ENCODE measurements around the gene DAZAP2. TPM values are rescaled to one million over a fixed set of nuclear protein-coding genes. Genes with fewer than 3 reads are reported as not detected.
"Not testable (repeated sequence)": the region's sequence is repeated elsewhere in the genome, so short reads cannot be mapped to it uniquely, and the experiment has no call there.

DAZAP2 gene
- total RNA-seq, 2 donors from 2014 or later = 208 to 344 TPM

DNA sequence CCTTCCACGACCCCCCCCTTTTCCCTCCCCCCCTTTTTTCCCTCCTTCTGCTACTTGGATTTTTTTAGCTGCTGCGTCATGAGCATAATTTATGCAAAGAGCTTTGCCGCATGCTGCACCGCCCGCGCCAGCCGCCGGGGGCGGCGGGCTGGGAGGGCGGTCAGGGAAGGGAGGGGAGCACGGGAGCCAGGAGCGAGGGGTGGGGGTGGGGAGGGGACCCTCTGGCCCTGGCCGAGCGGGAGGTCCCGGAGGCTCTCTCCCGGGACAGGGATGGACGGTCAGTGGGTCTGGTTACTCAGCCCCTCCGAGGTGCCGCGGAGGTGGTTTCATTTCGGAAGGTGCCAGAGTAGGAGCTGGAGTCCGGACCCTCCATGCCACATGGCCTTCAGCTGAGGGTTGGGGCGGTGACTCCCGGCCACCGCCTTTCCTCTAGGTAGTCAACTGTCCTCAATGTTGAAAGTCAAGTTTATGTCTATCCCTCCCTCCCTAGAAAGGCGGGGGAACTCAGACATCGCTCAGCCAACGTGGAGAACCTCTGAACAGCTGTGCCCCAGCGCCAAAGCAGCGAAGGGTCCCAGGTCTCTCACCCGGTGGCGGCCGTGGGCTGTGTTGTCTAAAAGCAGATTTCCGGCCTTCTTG, 20.5 kb upstream of the DAZAP2 start, which contains the start of gene POU6F1:
Gene POU6F1 (minus strand): TSS at position 95 of the 639 bp plus-strand sequence. CDS start 11,226 bp downstream, outside the sequence.
- Histone ChIP-seq H3K27me3 (replicated peaks; ENCODE audit: insufficient read depth) (no peaks in the 10 kb centered on the region), H3K36me3 (no peaks in the 10 kb centered on the region), H3K4me3 (peak within 1 kb of the TSS; percentile 97), H3K4me1 (ENCODE audit: control insufficient read depth in 1 of 2, low read depth in 2 of 2) (peaks cover 15 to 24% of the 10 kb centered on the region in 2 donors), H3K27ac (peak within 1 kb of the TSS; percentile 93 to 99), H3K9me3 (no peaks in the 10 kb centered on the region)
- DNase-seq (ENCODE audit: low spot score) (no peak), ATAC-seq (ENCODE audit: insufficient number of reproducible peaks, low FRiP score, low read depth) (peak; percentile 88)
- TF ChIP-seq, protein P1, sequence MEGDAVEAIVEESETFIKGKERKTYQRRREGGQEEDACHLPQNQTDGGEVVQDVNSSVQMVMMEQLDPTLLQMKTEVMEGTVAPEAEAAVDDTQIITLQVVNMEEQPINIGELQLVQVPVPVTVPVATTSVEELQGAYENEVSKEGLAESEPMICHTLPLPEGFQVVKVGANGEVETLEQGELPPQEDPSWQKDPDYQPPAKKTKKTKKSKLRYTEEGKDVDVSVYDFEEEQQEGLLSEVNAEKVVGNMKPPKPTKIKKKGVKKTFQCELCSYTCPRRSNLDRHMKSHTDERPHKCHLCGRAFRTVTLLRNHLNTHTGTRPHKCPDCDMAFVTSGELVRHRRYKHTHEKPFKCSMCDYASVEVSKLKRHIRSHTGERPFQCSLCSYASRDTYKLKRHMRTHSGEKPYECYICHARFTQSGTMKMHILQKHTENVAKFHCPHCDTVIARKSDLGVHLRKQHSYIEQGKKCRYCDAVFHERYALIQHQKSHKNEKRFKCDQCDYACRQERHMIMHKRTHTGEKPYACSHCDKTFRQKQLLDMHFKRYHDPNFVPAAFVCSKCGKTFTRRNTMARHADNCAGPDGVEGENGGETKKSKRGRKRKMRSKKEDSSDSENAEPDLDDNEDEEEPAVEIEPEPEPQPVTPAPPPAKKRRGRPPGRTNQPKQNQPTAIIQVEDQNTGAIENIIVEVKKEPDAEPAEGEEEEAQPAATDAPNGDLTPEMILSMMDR (IDR thresholded peaks at IDR 0.05) = peak; percentile 83

DNA sequence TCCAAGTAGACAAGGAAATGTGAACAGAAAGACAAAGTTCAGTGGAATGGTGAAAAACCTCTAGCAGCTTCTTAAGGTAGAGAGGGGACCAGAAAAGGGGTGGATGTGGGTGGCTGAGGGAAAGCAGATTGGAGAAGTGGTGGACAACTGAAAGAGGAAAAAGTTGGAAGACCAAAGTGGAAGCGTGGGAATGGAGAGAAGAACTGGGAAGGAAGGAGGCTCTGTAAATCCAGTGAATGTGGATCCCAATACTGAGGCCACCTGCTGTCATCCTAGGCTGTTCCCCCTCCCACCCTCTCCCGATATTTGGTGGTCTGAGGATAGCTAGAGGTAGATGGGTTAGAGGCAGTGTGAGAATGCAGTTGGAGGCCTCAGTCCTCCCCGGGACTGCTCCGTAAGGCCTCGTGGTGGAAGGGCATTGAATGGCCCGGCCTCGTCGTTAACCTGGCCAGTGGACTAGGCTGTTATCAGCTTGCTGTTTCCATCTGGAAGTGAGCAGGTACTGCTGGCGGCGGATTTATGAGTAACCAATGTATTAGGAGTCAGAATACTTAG, 19.9 kb upstream of the DAZAP2 start:
- ATAC-seq (ENCODE audit: insufficient number of reproducible peaks, low FRiP score, low read depth) (no peak), DNase-seq (ENCODE audit: low spot score) (no peak)
- H3K27me3 ChIP-seq (replicated peaks; ENCODE audit: insufficient read depth) = no peaks in the 10 kb centered on the region
- peak overlapping the region; percentile 93 to 99 for H3K27ac ChIP-seq
- H3K4me1 ChIP-seq (ENCODE audit: control insufficient read depth in 1 of 2, low read depth in 2 of 2) = peaks cover 15 to 24% of the 10 kb centered on the region in 2 donors
- H3K9me3 ChIP-seq = no peaks in the 10 kb centered on the region
- TF ChIP-seq, protein P1 (IDR thresholded peaks at IDR 0.05) = no peak
- peak overlapping the region; percentile 97 for H3K4me3 ChIP-seq
- H3K36me3 ChIP-seq = no peaks in the 10 kb centered on the region

DNA sequence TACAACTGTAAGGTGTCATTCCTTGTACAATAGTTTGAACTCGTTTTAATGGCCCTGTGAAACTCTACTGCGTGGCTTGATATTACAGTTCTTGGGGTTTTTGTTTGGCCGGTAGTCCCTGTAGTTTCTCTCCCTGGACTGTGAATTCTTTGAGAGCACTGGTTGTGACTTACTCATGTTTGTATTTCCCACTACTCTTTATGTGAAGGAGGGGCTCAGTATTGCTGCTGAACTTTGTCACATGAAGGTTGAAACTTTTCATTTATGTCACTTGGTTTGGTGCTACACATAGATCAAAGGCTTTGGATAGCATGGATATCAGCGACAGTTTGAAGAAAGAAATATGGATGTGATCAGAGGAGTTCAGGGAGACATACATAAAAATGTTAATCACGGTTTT, 19.3 kb upstream of the DAZAP2 start:
- Histone ChIP-seq H3K27me3 (replicated peaks; ENCODE audit: insufficient read depth) (no peaks in the 10 kb centered on the region), H3K4me1 (ENCODE audit: control insufficient read depth in 1 of 2, low read depth in 2 of 2) (peaks cover 15 to 24% of the 10 kb centered on the region in 2 donors), H3K27ac (no peak overlapping the region), H3K36me3 (no peaks in the 10 kb centered on the region), H3K4me3 (peak overlapping the region; percentile 97), H3K9me3 (no peaks in the 10 kb centered on the region)
- ATAC-seq (ENCODE audit: insufficient number of reproducible peaks, low FRiP score, low read depth) (no peak), DNase-seq (ENCODE audit: low spot score) (no peak)
- TF ChIP-seq, protein P1 (IDR thresholded peaks at IDR 0.05) = no peak

DNA sequence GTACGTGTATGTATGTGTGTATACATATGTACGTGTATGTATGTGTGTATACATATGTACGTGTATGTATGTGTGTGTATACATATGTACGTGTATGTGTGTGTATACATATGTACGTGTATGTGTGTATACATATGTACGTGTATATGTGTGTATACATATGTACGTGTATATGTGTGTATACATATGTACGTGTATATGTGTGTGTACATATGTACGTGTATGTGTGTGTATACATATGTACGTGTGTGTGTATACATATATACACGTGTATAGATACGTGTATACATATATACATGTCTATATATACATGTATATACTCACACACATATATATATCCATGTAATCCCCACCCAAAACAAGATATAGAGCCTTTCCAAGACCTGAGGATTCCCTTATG, 18.8 kb upstream of the DAZAP2 start:
- H3K27ac ChIP-seq; H3K4me3 ChIP-seq; DNase-seq (ENCODE audit: low spot score); H3K36me3 ChIP-seq; ATAC-seq (ENCODE audit: insufficient number of reproducible peaks, low FRiP score, low read depth); H3K27me3 ChIP-seq (replicated peaks; ENCODE audit: insufficient read depth); H3K9me3 ChIP-seq: not testable (repeated sequence)
- H3K4me1 ChIP-seq (ENCODE audit: control insufficient read depth in 1 of 2, low read depth in 2 of 2) = peaks cover 15 to 24% of the 10 kb centered on the region in 2 donors

DNA sequence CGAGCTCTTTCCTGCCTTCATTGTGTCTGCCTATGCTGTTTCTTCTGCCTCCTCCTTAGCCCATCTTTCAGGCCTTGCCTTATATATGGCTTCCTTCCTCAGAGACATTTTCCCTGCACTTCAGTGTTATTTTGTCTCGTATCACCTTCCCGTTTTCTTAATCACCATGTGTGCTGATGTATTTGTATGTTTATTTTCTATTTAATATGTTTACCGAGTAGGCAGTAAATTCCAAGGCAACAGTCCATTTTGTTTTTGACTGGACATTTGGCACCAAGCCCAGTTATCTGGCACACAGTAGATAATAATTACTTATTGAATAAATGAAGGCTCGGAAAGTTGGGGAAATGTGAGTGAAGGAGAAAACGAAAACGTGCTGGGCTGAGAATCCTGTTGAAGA, 16.2 kb upstream of the DAZAP2 start:
- Histone ChIP-seq H3K9me3 (no peaks in the 10 kb centered on the region), H3K27ac (no peak overlapping the region), H3K4me1 (ENCODE audit: control insufficient read depth in 1 of 2, low read depth in 2 of 2) (peaks cover 7 to 11% of the 10 kb centered on the region in 2 donors), H3K27me3 (replicated peaks; ENCODE audit: insufficient read depth) (no peaks in the 10 kb centered on the region), H3K36me3 (no peaks in the 10 kb centered on the region), H3K4me3 (no peak overlapping the region)
- TF ChIP-seq, protein P1 (IDR thresholded peaks at IDR 0.05) = no peak
- DNase-seq (ENCODE audit: low spot score) (no peak), ATAC-seq (ENCODE audit: insufficient number of reproducible peaks, low FRiP score, low read depth) (no peak)
